B cell (primary cell): ENCODE data around the gene SLIT3. TPM values are rescaled to one million over a fixed set of nuclear protein-coding genes. Genes with fewer than 3 reads are reported as not detected.

Experiments
- ATAC-seq: fragments of 200-7000 bp; cut with Tn5 transposase; one replicate; pipeline ENCODE4 v1.10.0; 2021; ENCODE audit warnings: low read depth, mild to moderate bottlenecking, moderate number of reproducible peaks, moderate library complexity
- CTCF ChIA-PET: fragments of 350-600 bp; sonication (Branson Sonifier 250); formaldehyde crosslinking; loops from one replicate; lab custom pipeline; 2021; ENCODE audit warnings: antibody characterized with exemption, inconsistent platforms; lab: Charles Lee
- POLR2A ChIA-PET: fragments of 350-600 bp; sonication (Branson Sonifier 250); formaldehyde crosslinking; loops from one replicate; lab custom pipeline; 2021; ENCODE audit warnings: antibody characterized with exemption; lab: Charles Lee
- DNase-seq: peaks from one replicate; pipeline ENCODE4 v3.0.0; 2013
- H2AFZ ChIP-seq: 2 replicates; pipeline ENCODE4 v1.6.1; 2012; ENCODE audit warnings: mild to moderate bottlenecking, low read depth, low read length; ENCODE audit not compliant: insufficient read depth, poor library complexity, severe bottlenecking
- H3K27ac ChIP-seq, 2 donors: 1 replicate in 1 of 2; 2 replicates in 1 of 2; pipeline ENCODE4 v1.5.1; 2012 to 2013; ENCODE audit warnings: low read length in 2 of 2, mild to moderate bottlenecking in 2 of 2, moderate library complexity in 1 of 2
- H3K27me3 ChIP-seq, 4 experiments: fragments of 200-600 bp in 1 of 4; sonication (generic) in 1 of 4; replicated peaks in 1 of 4; 1 replicate in 2 of 4; 2 replicates in 2 of 4; pipeline versions ENCODE4 v1.6.1 to v1.7.0; 2013 to 2016; ENCODE audit warnings: low read length in 3 of 4, mild to moderate bottlenecking in 2 of 4, mixed read lengths in 1 of 4, moderate library complexity in 1 of 4; ENCODE audit not compliant: insufficient read depth in 4 of 4, control insufficient read depth in 3 of 4; ENCODE audit errors: control extremely low read depth in 1 of 4
- H3K36me3 ChIP-seq, 2 experiments: replicated peaks in 1 of 2; 1 replicate in 1 of 2; 2 replicates in 1 of 2; pipeline versions ENCODE4 v1.6.1 to v1.7.1; 2013; ENCODE audit warnings: low read length in 1 of 2; ENCODE audit not compliant: insufficient read depth in 2 of 2, control insufficient read depth in 1 of 2; ENCODE audit errors: control extremely low read depth in 1 of 2, extremely low read depth in 1 of 2
- H3K4me1 ChIP-seq, 2 donors: fragments of 200-600 bp in 1 of 2; sonication (generic) in 1 of 2; 1 replicate in 1 of 2; 2 replicates in 1 of 2; pipeline versions ENCODE4 v1.5.1 to v1.6.1; 2013 to 2017; ENCODE audit warnings: low read length in 2 of 2; ENCODE audit not compliant: control insufficient read depth in 2 of 2, insufficient read depth in 2 of 2
- H3K4me2 ChIP-seq: replicated peaks from 2 replicates; pipeline ENCODE3; 2012; ENCODE audit warnings: mild to moderate bottlenecking, low read depth, low read length; ENCODE audit not compliant: poor library complexity, severe bottlenecking
- H3K4me3 ChIP-seq, 5 experiments: fragments of 200-600 bp in 1 of 5; sonication (generic) in 1 of 5; 1 replicate in 3 of 5; 2 replicates in 2 of 5; pipeline versions ENCODE4 v1.5.1 to v1.7.0; 2011 to 2016; ENCODE audit warnings: low read length in 4 of 5, mild to moderate bottlenecking in 4 of 5, low read depth in 2 of 5, control low read depth in 1 of 5, moderate library complexity in 1 of 5; ENCODE audit not compliant: insufficient read depth in 1 of 5; ENCODE audit errors: control extremely low read depth in 1 of 5, extremely low read depth in 1 of 5
- H3K79me2 ChIP-seq: fragments of 200-600 bp; sonication (generic); one replicate; pipeline ENCODE4 v1.6.0; 2016; ENCODE audit warnings: low read length; ENCODE audit not compliant: control insufficient read depth, insufficient read depth
- H3K9ac ChIP-seq: fragments of 200-600 bp; sonication (generic); 2 replicates; pipeline ENCODE4 v1.6.1; 2017; ENCODE audit warnings: mild to moderate bottlenecking, low read length, moderate library complexity
- H3K9me3 ChIP-seq, 3 donors: one replicate each; pipeline versions ENCODE4 v1.6.1 to v1.7.1; 2013; ENCODE audit warnings: low read length in 2 of 3; ENCODE audit not compliant: control insufficient read depth in 2 of 3, insufficient read depth in 1 of 3; ENCODE audit errors: control extremely low read depth in 1 of 3
- H4K20me1 ChIP-seq: 2 replicates; pipeline ENCODE4 v1.6.0; 2012; ENCODE audit warnings: mild to moderate bottlenecking, low read length; ENCODE audit not compliant: insufficient read depth, control insufficient read depth, poor library complexity, severe bottlenecking
- H3K27ac Mint-ChIP-seq: one replicate; pipeline ENCODE4 v1.8.0; 2021; ENCODE audit warnings: mixed read lengths
- H3K27me3 Mint-ChIP-seq: one replicate; pipeline ENCODE4 v1.8.0; 2021; ENCODE audit warnings: mixed read lengths
- H3K4me1 Mint-ChIP-seq: one replicate; pipeline ENCODE4 v1.8.0; 2021; ENCODE audit warnings: mixed read lengths
- H3K4me3 Mint-ChIP-seq: one replicate; pipeline ENCODE4 v1.8.0; 2021; ENCODE audit warnings: mixed read lengths
- H3K9me3 Mint-ChIP-seq: one replicate; pipeline ENCODE4 v1.8.0; 2022; ENCODE audit warnings: mixed read lengths; ENCODE audit not compliant: insufficient read depth
- EZH2 ChIP-seq: IDR thresholded peaks from 2 replicates; pipeline ENCODE4 v1.6.1; 2012; ENCODE audit warnings: borderline replicate concordance, low read depth, mild to moderate bottlenecking, moderate library complexity, low read length; ENCODE audit not compliant: insufficient read depth, poor library complexity, severe bottlenecking
- WGBS: methylation state at CpG from one replicate; pipeline ENCODE4 v1.1.5; 2013; ENCODE audit warnings: missing lambda C conversion rate; ENCODE audit not compliant: insufficient coverage; 5-methylcytosine and 5-hydroxymethylcytosine counted together
- intact Hi-C: fragments of 100-400 bp; cut with micrococcal nuclease; formaldehyde crosslinking; loops from one replicate; pipeline ENCODE4 v1.10.0; 2022
- polyA plus RNA-seq: library from polyadenylated mRNA; depleted of rRNA; stranded (reverse); fragments of >200 nt; gene quantifications from 2 replicates; pipeline ENCODE4 v1.2.3, GENCODE V29; 2012
- total RNA-seq, 2 donors: library from RNA; stranded (reverse); fragments of 120-200 nt in 1 of 2; gene quantifications; 1 replicate in 1 of 2; 2 replicates in 1 of 2; pipeline versions ENCODE4 v1.2.3 to v1.2.4, GENCODE V29; 2013 to 2022
- TF ChIP-seq, protein P1 (sequence below): fragments of 200-600 bp; IDR thresholded peaks from one replicate; pipeline ENCODE4 v1.8.0; 2022; ENCODE audit warnings: antibody characterized with exemption, mild to moderate bottlenecking

SLIT3 gene
- total and polyA plus RNA-seq, 2 donors (not counting 1 experiment from before 2014, with no cell fraction given), result not detected

DNA sequence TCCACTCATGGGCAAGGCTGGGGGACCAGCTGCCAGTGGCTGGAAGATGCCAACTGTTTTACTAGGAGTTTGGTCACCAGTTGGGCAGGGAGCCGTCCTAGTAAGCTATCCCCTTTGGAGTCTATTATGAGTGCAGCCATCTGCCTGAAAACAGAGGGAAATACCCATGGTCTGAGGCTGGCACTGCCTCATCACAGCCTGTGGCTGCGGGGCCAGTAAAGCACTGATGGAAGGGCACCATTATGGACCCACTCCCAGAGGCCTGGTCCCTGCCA, 534.6 kb downstream of the SLIT3 start:
- peaks cover 0 to 6% (median 0%) of the 10 kb centered on the region in 3 donors for H3K9me3 ChIP-seq
- ATAC-seq (no peak), DNase-seq (no peak)
- H4K20me1 ChIP-seq, result no peaks in the 10 kb centered on the region
- Mint-ChIP-seq H3K27ac (no peak overlapping the region), H3K4me1 (no peaks in the 10 kb centered on the region), H3K9me3 (no peaks in the 10 kb centered on the region), H3K4me3 (no peak overlapping the region), H3K27me3 (peaks cover 3% of the 10 kb centered on the region)
- WGBS, result 71% methylated on average over 2 of the region's 2 CpGs
- H3K79me2 ChIP-seq, result no peaks in the 10 kb centered on the region
- ChIA-PET CTCF (no interaction called here), POLR2A (no interaction called here)
- no peak overlapping the region for H3K4me3 ChIP-seq
- H3K27me3 ChIP-seq, result no peaks in the 10 kb centered on the region
- H3K4me1 ChIP-seq, result no peaks in the 10 kb centered on the region
- H2AFZ ChIP-seq, result no peak overlapping the region
- H3K36me3 ChIP-seq, result no peaks in the 10 kb centered on the region
- TF ChIP-seq EZH2, result no peak
- TF ChIP-seq, protein P1, sequence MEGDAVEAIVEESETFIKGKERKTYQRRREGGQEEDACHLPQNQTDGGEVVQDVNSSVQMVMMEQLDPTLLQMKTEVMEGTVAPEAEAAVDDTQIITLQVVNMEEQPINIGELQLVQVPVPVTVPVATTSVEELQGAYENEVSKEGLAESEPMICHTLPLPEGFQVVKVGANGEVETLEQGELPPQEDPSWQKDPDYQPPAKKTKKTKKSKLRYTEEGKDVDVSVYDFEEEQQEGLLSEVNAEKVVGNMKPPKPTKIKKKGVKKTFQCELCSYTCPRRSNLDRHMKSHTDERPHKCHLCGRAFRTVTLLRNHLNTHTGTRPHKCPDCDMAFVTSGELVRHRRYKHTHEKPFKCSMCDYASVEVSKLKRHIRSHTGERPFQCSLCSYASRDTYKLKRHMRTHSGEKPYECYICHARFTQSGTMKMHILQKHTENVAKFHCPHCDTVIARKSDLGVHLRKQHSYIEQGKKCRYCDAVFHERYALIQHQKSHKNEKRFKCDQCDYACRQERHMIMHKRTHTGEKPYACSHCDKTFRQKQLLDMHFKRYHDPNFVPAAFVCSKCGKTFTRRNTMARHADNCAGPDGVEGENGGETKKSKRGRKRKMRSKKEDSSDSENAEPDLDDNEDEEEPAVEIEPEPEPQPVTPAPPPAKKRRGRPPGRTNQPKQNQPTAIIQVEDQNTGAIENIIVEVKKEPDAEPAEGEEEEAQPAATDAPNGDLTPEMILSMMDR, result no peak
- no peak overlapping the region for H3K9ac ChIP-seq
- intact Hi-C loops, result no loop called here
- no peak overlapping the region for H3K27ac ChIP-seq
- H3K4me2 ChIP-seq, result no peak overlapping the region

DNA sequence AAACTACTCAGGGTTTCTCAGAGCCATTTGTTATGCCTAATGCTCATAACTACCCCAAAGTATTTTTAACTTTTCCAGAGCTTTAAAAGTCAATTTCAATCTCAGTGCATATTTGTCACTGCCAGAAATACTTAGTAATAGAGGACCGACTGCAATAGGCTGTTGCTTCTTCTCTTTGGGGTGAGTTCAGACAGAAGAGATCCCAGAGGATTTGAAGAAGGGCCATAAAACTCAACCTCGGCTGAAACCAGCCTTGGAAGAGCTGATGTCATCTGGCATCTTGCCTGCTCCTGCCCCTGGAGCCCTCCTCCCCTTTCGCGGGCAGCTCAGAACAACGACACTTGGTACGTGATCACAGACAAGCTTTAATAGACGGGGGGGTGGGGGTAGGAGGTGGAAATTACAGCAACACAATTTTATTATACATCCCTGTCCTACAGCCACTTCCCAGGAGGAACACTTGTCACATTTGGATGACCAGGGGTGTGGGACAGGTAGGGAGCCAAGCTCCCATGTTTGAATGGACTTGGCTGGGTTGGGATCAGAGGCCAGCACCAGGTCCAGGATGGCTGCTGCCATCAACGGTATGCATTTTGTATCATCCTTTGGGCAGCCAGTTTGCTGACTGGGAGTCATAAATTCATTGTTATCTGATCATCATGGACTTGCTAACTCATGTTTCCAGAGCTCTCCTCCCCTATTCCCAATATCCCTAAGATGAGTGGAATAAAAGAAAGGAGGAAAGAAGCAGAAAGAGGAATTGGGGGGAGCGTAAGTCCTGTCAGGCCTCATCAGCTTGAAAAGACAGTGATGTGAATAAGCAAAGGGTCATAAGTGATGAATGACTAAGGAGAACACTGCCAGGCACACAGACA, 535.2 kb downstream of the SLIT3 start:
- Histone ChIP-seq H3K27ac (no peak overlapping the region), H3K9me3 (peaks cover 0 to 6% (median 0%) of the 10 kb centered on the region in 3 donors), H3K4me3 (no peak overlapping the region), H3K9ac (no peak overlapping the region), H3K27me3 (no peaks in the 10 kb centered on the region), H3K4me1 (no peaks in the 10 kb centered on the region), H2AFZ (no peak overlapping the region), H3K4me2 (no peak overlapping the region), H3K36me3 (no peaks in the 10 kb centered on the region), H3K79me2 (no peaks in the 10 kb centered on the region), H4K20me1 (no peaks in the 10 kb centered on the region)
- POLR2A ChIA-PET, result no interaction called here
- no peaks in the 10 kb centered on the region for H3K9me3 Mint-ChIP-seq
- H3K4me1 Mint-ChIP-seq, result no peaks in the 10 kb centered on the region
- intact Hi-C loops, result no loop called here
- no peak overlapping the region for H3K27ac Mint-ChIP-seq
- no peak for ATAC-seq
- peaks cover 3% of the 10 kb centered on the region for H3K27me3 Mint-ChIP-seq
- no peak for DNase-seq
- no peak overlapping the region for H3K4me3 Mint-ChIP-seq
- 63% methylated on average over 3 of the region's 9 CpGs for WGBS
- CTCF ChIA-PET, result no interaction called here
- TF ChIP-seq, protein P1, result no peak
- no peak for TF ChIP-seq EZH2
